Lower lobe of right lung (tissue), 2 donors: ENCODE data around the gene MAP3K20. TPM values are rescaled to one million over a fixed set of nuclear protein-coding genes. Genes with fewer than 3 reads are reported as not detected.

Experiments used
- ATAC-seq, 2 donors: fragments of 200-7000 bp; cut with Tn5 transposase; one replicate each; pipeline ENCODE4 v1.9.1; 2020 to 2022; ENCODE audit warnings: mild to moderate bottlenecking in 2 of 2, moderate library complexity in 2 of 2
- DNase-seq: peaks from one replicate; pipeline ENCODE4 v3.0.0-alpha.2; 2020
- H3K27ac ChIP-seq: fragments of 200-600 bp; one replicate; pipeline ENCODE4 v1.8.0; 2022
- H3K27me3 ChIP-seq: fragments of 200-600 bp; one replicate; pipeline ENCODE4 v1.8.0; 2022; ENCODE audit warnings: low read depth
- H3K36me3 ChIP-seq: fragments of 200-600 bp; one replicate; pipeline ENCODE4 v1.8.0; 2022; ENCODE audit warnings: mild to moderate bottlenecking
- H3K4me1 ChIP-seq: fragments of 200-600 bp; one replicate; pipeline ENCODE4 v1.8.0; 2022
- H3K4me3 ChIP-seq: fragments of 200-600 bp; one replicate; pipeline ENCODE4 v1.8.0; 2022; ENCODE audit warnings: mild to moderate bottlenecking
- H3K9me3 ChIP-seq: fragments of 200-600 bp; one replicate; pipeline ENCODE4 v1.8.0; 2022
- intact Hi-C: fragments of 100-400 bp; cut with DNase I; formaldehyde crosslinking; loops from one replicate; pipeline ENCODE4 v1.11.0; 2022
- total RNA-seq: library from RNA; stranded (reverse); fragmentation: NEBNext Ultra II Directional; extraction: Animal tissue kit (Norgen Biotek cat#: 25700); gene quantifications from one replicate; pipeline ENCODE4 v1.2.1, GENCODE V29; 2021
- TF ChIP-seq, protein P1 (sequence below): fragments of 200-600 bp; IDR thresholded peaks from one replicate; pipeline ENCODE4 v1.8.0; 2022; ENCODE audit warnings: antibody characterized with exemption, mild to moderate bottlenecking
- donor health status: DM: no; HTN: yes; CAD: no; lungs with severe emphysema.

MAP3K20 gene
- total RNA-seq, 1 donor from 2014 or later, result 40.8 TPM

DNA sequence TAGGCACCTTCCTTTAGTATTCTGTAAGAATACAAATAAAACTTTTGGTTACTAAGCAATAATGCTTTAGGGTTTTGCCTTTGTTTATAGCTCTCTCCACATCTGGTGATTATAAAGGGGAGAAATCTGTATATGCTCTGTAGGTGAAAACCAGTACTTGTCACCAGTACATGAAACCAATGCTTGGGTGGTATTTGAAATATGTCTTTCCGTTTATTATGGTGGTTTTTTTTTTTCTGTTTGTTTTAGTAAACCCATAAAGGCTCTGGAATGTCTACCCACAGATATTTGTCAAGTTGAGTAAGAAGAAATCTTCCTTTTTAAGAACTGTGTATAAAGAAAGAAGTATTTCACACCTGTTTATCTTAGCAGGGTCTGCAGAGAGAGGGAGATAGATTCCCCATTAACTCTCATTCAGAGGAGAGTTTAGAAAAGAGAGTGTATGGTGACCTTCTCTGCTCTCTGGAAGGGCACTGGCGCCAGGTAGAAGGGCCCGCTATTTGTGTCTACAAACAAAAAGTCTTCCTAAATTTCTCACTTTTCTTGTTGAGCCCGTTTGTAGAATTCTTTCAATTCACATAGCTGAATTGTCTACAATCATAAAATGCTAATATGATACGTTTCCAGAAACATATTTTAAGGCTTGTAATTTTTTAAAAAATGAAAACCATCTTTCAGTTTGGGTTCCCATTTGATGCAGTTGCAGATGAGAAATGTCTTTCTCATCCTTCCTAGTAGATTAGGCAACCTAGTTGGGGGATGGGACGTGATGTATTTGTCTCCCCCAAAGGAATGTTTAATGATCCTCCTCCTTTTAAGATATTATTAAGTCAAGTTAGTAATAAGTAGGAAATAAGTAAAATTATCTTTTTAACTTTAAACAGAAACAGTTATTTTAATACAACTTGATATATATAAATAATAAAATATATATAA, 33.9 kb downstream of the MAP3K20 start:
- Histone ChIP-seq H3K27me3 (no peaks in the 10 kb centered on the region), H3K9me3 (no peaks in the 10 kb centered on the region), H3K27ac (no peak overlapping the region), H3K4me1 (peaks cover 13% of the 10 kb centered on the region), H3K4me3 (no peak overlapping the region), H3K36me3 (no peaks in the 10 kb centered on the region)
- TF ChIP-seq, protein P1, sequence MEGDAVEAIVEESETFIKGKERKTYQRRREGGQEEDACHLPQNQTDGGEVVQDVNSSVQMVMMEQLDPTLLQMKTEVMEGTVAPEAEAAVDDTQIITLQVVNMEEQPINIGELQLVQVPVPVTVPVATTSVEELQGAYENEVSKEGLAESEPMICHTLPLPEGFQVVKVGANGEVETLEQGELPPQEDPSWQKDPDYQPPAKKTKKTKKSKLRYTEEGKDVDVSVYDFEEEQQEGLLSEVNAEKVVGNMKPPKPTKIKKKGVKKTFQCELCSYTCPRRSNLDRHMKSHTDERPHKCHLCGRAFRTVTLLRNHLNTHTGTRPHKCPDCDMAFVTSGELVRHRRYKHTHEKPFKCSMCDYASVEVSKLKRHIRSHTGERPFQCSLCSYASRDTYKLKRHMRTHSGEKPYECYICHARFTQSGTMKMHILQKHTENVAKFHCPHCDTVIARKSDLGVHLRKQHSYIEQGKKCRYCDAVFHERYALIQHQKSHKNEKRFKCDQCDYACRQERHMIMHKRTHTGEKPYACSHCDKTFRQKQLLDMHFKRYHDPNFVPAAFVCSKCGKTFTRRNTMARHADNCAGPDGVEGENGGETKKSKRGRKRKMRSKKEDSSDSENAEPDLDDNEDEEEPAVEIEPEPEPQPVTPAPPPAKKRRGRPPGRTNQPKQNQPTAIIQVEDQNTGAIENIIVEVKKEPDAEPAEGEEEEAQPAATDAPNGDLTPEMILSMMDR, result no peak
- intact Hi-C loops, result no loop called here
- DNase-seq, result no peak
- ATAC-seq, result peak in 1 of 2 donors; percentile 28

DNA sequence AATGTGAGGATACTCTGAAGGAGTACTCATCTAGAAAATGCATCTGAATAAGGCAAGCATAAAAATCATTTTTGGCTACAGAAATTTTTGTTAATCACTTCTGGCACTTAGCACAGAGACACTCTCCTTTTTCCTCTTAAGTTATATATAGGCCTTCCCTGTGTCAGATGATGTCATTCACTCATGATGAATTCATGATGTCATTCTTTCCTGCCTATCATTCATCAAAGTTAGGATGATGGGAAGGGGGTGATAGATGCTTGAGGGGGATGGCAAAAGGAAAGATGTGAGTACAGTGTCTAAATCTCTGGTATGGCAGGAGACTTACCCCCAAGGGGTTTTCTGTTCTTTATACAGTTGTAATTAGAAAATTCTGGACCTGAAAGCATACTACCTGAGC, 42.0 kb downstream of the MAP3K20 start:
- Histone ChIP-seq H3K36me3 (no peaks in the 10 kb centered on the region), H3K9me3 (no peaks in the 10 kb centered on the region), H3K4me3 (no peak overlapping the region), H3K27me3 (no peaks in the 10 kb centered on the region), H3K4me1 (peaks cover 16% of the 10 kb centered on the region), H3K27ac (no peak overlapping the region)
- DNase-seq (no peak), ATAC-seq (no peak)
- TF ChIP-seq, protein P1, result no peak
- intact Hi-C loops, result no loop called here

DNA sequence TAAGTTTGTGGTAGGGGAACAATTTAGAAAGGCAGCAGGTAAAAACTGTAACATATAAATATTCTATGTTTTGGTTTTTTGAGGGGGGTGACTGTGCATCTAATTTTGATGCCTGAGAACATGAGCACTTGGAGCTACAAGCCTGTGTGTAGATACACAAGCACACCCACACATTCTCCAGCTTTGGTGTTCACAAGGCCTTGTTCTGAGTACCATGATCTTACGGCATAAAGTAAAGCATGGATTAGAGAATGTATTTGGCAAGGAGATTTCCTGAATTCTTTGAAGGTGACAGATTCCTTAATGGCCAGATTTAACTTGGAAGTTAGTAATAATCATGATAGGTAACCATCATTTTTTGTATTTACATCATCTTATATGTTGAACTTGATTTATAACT, 42.7 kb downstream of the MAP3K20 start:
- ATAC-seq, result no peak
- DNase-seq, result no peak
- Histone ChIP-seq H3K36me3 (no peaks in the 10 kb centered on the region), H3K9me3 (no peaks in the 10 kb centered on the region), H3K4me3 (no peak overlapping the region), H3K27ac (no peak overlapping the region), H3K27me3 (no peaks in the 10 kb centered on the region), H3K4me1 (peaks cover 16% of the 10 kb centered on the region)
- TF ChIP-seq, protein P1, result no peak
- intact Hi-C loops, result no loop called here

DNA sequence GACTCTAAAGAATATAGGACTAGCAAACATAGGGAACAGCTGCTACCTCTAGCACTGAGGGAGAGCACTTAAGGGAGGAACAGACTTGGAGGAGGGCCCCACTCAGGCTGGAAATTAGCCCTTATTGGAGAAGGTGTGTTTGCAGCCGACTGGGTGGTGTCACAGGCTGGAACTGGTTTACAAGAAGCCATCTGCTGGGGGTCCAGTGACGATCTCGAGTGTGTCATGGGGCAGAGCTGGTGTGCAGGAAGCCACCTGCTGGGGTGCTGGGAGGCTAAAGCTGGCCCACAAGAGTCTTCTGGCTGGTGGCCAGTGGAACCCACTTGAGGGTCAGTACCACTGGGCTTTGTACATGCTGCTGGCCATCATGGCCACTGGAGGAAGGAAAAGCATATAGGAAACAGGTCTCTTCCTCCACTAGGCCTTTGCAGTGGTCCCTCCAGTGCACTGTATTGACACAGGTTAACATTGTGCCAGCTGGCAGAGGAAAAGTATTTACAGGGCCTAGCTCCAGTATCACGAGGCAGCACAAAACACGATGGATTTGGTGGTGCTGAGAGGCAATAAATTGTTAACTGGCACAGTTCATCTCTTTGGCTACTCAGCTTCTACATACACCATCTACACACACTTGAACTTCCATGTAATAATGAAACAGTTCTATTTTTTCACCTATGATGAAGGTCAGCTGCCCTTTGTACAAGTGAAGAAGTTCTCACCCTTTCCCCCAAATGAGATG, 43.6 kb downstream of the MAP3K20 start:
- Histone ChIP-seq H3K9me3 (no peaks in the 10 kb centered on the region), H3K36me3 (no peaks in the 10 kb centered on the region), H3K4me1 (peaks cover 16% of the 10 kb centered on the region), H3K27me3 (no peaks in the 10 kb centered on the region), H3K27ac (no peak overlapping the region), H3K4me3 (no peak overlapping the region)
- intact Hi-C loops, result no loop called here
- TF ChIP-seq, protein P1, result no peak
- DNase-seq (peak; percentile 39), ATAC-seq (peak; percentile 29 to 55)

DNA sequence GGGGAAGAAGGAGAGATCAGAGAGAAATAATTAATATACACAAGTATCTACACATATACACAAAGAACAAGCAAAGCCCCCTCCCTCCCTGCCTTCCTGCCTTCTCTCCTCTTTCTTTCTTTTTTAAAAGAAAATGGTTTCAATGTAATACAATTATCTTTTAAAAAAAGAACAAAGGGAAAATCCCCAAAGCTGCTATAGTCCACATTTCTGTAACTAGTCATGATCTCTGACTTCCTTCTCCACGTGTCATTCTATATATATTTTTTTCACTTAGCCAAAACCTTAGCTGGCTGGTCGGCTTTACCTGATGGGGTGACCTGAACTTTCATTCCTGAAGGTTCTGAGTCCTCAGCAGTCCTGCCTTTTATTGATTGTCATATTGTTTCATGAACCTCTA, 44.3 kb downstream of the MAP3K20 start:
- intact Hi-C loops, result no loop called here

More for the DNA sequence above, 44.3 kb downstream of the MAP3K20 start:
- Histone ChIP-seq H3K4me3 (no peak overlapping the region), H3K27ac (no peak overlapping the region), H3K9me3 (no peaks in the 10 kb centered on the region), H3K27me3 (no peaks in the 10 kb centered on the region), H3K36me3 (no peaks in the 10 kb centered on the region), H3K4me1 (peaks cover 20% of the 10 kb centered on the region)
- TF ChIP-seq, protein P1, result no peak
- ATAC-seq (no peak), DNase-seq (no peak)
